PC-9 (cell line): ENCODE data around the gene SDK1.

ENCODE experiments used
- EZH2 ChIP-seq: fragments of 200-600 bp; sonication (generic); IDR thresholded peaks from 2 replicates; pipeline ENCODE4 v1.8.0; 2017; ENCODE audit warnings: antibody characterized with exemption, low read depth
- TF ChIP-seq, protein P1 (sequence below): fragments of 200-600 bp; sonication (generic); conservative IDR thresholded peaks from 2 replicates; pipeline ENCODE4 v1.6.1; 2017; ENCODE audit warnings: mixed run types, antibody characterized with exemption, mild to moderate bottlenecking, moderate library complexity

DNA sequence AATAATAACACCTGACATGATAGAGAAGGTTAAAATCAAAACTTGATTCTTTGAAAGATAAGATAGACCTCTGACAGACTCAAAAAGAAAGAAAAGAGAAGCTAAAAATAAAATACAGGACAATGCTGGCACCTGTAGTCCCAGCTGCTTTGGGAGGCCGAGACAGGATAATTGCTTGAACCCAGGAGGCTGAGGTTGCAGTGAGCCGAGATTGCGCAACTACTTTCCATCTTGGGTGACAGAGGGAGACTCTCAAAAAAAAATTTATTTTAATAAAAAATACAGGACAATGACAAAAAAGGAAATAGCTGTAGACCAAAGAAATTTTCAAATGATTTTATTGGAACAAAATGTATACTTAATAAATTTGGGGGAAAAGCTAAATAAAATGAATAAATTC, 263.2 kb downstream of the SDK1 start:
- TF ChIP-seq, protein P1, sequence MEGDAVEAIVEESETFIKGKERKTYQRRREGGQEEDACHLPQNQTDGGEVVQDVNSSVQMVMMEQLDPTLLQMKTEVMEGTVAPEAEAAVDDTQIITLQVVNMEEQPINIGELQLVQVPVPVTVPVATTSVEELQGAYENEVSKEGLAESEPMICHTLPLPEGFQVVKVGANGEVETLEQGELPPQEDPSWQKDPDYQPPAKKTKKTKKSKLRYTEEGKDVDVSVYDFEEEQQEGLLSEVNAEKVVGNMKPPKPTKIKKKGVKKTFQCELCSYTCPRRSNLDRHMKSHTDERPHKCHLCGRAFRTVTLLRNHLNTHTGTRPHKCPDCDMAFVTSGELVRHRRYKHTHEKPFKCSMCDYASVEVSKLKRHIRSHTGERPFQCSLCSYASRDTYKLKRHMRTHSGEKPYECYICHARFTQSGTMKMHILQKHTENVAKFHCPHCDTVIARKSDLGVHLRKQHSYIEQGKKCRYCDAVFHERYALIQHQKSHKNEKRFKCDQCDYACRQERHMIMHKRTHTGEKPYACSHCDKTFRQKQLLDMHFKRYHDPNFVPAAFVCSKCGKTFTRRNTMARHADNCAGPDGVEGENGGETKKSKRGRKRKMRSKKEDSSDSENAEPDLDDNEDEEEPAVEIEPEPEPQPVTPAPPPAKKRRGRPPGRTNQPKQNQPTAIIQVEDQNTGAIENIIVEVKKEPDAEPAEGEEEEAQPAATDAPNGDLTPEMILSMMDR = no peak
- no peak for TF ChIP-seq EZH2
